ENCODE data around the gene ZNF236.

GRCh38 chr18:76808561-76808960 is 13.8 kb upstream of the ZNF236 start:
- TF ChIP-seq EZH2phosphoT487 (IDR thresholded peaks at IDR 0.05) (no peak), EZH2 (IDR thresholded peaks at IDR 0.05) (no peak)

All from neural progenitor cell (in vitro differentiated cells).